Nephron progenitor cell (in vitro differentiated cells): Measurements from ENCODE around the gene CCDC85C.
"Not testable (repeated sequence)": the region's sequence is repeated elsewhere in the genome, so short reads cannot be mapped to it uniquely, and the experiment has no call there.

Source experiments
- DNase-seq: peaks from one replicate; pipeline ENCODE4 v3.0.0; 2021
- H3K27ac Mint-ChIP-seq: 2 replicates; pipeline ENCODE4 v1.8.0; 2021; ENCODE audit warnings: mild to moderate bottlenecking, moderate library complexity, mixed read lengths
- H3K27me3 Mint-ChIP-seq: 2 replicates; pipeline ENCODE4 v1.8.0; 2021; ENCODE audit warnings: mild to moderate bottlenecking, low read depth, mixed read lengths; ENCODE audit not compliant: poor library complexity
- H3K36me3 Mint-ChIP-seq: 2 replicates; pipeline ENCODE4 v1.8.0; 2021; ENCODE audit warnings: low read depth, mixed read lengths
- H3K4me1 Mint-ChIP-seq: 2 replicates; pipeline ENCODE4 v1.8.0; 2021; ENCODE audit warnings: mixed read lengths
- H3K4me3 Mint-ChIP-seq: 2 replicates; pipeline ENCODE4 v1.8.0; 2021; ENCODE audit warnings: mild to moderate bottlenecking, moderate library complexity, mixed read lengths
- H3K9me3 Mint-ChIP-seq: 2 replicates; pipeline ENCODE4 v1.8.0; 2021; ENCODE audit warnings: mild to moderate bottlenecking, moderate library complexity, mixed read lengths
- TF ChIP-seq, protein P1 (sequence below): fragments of 200-600 bp; sonication (generic); IDR thresholded peaks from 2 replicates; pipeline ENCODE4 v1.5.0; 2021; ENCODE audit warnings: antibody characterized with exemption

The CCDC85C gene

DNA sequence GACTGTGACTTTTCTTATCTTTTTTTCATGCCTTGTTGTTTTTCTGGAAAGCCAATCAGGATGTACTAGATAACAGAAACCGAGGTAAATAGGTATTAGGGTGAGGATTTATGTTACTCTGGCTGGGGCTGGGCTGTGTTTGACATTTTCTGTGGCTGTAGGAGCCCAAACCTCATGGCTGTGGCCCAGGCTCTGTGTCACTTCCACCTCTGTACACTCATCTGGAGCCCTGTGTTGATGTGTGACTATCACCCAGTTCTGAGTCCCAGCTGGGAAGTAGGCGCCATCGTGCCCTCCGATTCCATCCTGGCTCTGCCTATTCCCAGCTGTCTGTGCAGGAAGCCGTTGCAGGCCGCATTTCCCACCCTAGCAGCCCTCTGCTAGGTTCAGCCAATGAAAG, 39.3 kb upstream of the CCDC85C start:
- Mint-ChIP-seq H3K27me3 (peaks cover 34% of the 10 kb centered on the region), H3K27ac (no peak overlapping the region), H3K36me3 (no peaks in the 10 kb centered on the region), H3K4me1 (peaks cover 20% of the 10 kb centered on the region), H3K4me3 (no peak overlapping the region), H3K9me3 (no peaks in the 10 kb centered on the region)
- TF ChIP-seq, protein P1, sequence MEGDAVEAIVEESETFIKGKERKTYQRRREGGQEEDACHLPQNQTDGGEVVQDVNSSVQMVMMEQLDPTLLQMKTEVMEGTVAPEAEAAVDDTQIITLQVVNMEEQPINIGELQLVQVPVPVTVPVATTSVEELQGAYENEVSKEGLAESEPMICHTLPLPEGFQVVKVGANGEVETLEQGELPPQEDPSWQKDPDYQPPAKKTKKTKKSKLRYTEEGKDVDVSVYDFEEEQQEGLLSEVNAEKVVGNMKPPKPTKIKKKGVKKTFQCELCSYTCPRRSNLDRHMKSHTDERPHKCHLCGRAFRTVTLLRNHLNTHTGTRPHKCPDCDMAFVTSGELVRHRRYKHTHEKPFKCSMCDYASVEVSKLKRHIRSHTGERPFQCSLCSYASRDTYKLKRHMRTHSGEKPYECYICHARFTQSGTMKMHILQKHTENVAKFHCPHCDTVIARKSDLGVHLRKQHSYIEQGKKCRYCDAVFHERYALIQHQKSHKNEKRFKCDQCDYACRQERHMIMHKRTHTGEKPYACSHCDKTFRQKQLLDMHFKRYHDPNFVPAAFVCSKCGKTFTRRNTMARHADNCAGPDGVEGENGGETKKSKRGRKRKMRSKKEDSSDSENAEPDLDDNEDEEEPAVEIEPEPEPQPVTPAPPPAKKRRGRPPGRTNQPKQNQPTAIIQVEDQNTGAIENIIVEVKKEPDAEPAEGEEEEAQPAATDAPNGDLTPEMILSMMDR = no peak
- no peak for DNase-seq

DNA sequence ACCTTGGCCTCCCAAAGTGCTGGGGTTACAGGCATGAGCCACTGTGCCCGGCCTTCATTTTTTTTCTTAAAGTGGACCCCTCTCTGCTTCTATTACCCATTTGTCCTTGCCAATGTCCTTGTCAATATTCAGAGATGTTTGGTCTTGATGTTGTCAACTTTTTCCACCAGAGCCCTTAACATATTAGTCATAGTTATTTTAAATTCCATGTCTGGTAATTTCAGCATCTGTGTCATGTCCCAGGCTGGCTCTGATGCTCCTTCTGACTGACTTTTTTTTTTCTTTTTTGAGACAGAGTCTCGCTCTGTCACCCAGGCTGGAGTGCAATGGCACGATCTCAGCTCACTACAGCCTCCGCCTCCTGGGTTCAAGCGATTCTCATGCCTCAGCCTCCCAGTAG, 38.8 kb upstream of the CCDC85C start:
- not testable (repeated sequence) for H3K9me3 Mint-ChIP-seq, H3K4me3 Mint-ChIP-seq, H3K36me3 Mint-ChIP-seq, DNase-seq, H3K27ac Mint-ChIP-seq
- peaks cover 17% of the 10 kb centered on the region for H3K4me1 Mint-ChIP-seq
- peaks cover 34% of the 10 kb centered on the region for H3K27me3 Mint-ChIP-seq

DNA sequence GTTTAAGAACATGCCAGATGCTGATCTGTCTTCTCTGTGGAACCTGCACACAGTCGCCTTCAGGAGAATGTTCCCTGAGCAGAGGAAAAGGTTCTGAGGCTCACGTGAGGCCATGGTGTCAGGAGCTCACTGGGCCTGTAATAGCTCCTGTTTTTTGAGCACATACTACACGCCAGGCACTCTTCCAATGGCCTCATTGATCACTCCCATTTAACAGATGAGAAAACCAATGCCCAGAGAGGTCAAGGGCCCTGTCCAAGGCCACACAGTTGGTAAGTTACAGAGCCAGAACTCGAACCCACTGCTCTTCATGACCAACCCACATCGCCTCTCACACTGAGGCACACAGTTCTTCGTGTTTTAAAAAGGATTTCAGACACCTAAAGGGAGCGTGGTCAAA, 33.6 kb upstream of the CCDC85C start:
- no peaks in the 10 kb centered on the region for H3K9me3 Mint-ChIP-seq
- no peak overlapping the region for H3K27ac Mint-ChIP-seq
- TF ChIP-seq, protein P1 = no peak
- peaks cover 20% of the 10 kb centered on the region for H3K27me3 Mint-ChIP-seq
- H3K4me3 Mint-ChIP-seq = no peak overlapping the region
- peaks cover 16% of the 10 kb centered on the region for H3K4me1 Mint-ChIP-seq
- no peak for DNase-seq
- no peaks in the 10 kb centered on the region for H3K36me3 Mint-ChIP-seq

DNA sequence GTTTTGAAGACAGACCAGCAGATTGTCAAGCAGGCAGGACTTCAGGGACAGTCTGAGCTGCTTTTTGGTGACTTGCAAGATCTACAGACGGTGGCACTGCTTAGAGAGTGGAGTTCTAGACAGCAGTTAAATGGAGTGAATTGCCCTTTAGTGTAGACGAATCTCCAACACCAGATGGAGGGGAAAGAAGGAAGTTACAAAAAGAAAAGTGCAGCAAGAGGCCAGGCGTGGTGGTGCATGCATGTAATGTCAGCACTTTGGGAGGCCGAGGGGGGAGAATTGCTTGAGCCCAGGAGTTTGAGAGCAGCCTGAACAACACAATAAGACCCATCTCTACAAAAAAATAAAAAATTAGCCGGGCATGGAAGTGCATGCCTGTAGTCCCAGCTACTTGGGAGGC, 32.5 kb upstream of the CCDC85C start:
- peaks cover 16% of the 10 kb centered on the region for H3K4me1 Mint-ChIP-seq
- peaks cover 18% of the 10 kb centered on the region for H3K27me3 Mint-ChIP-seq
- DNase-seq = no peak
- peak overlapping the region; percentile 22 for H3K27ac Mint-ChIP-seq
- H3K4me3 Mint-ChIP-seq = no peak overlapping the region
- no peaks in the 10 kb centered on the region for H3K36me3 Mint-ChIP-seq
- H3K9me3 Mint-ChIP-seq = no peaks in the 10 kb centered on the region
- TF ChIP-seq, protein P1 = no peak

DNA sequence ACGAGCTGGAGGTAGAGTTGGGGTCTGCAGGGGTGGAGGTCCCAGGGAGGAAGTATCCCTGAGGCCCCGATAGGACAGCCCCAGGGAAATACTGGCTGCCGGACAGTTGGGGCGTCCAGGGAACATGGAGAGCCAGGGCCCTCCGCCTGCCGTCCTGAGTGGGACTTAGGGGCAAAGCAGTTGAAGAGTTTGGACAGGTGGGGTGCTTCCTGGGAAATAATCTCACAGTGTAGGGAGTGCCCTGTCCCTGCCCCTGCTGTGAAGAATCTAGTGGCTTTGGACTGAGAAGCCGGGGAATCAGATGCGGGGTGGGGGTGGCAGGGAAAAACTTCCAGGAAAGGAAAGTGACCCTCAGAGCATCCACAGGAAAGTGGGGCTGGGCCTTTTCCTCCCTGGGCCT, 31.1 kb upstream of the CCDC85C start:
- no peak overlapping the region for H3K4me3 Mint-ChIP-seq
- peaks cover 15% of the 10 kb centered on the region for H3K27me3 Mint-ChIP-seq
- TF ChIP-seq, protein P1 = no peak
- H3K4me1 Mint-ChIP-seq = peaks cover 16% of the 10 kb centered on the region
- H3K27ac Mint-ChIP-seq = no peak overlapping the region
- H3K9me3 Mint-ChIP-seq = no peaks in the 10 kb centered on the region
- DNase-seq = no peak
- H3K36me3 Mint-ChIP-seq = no peaks in the 10 kb centered on the region

DNA sequence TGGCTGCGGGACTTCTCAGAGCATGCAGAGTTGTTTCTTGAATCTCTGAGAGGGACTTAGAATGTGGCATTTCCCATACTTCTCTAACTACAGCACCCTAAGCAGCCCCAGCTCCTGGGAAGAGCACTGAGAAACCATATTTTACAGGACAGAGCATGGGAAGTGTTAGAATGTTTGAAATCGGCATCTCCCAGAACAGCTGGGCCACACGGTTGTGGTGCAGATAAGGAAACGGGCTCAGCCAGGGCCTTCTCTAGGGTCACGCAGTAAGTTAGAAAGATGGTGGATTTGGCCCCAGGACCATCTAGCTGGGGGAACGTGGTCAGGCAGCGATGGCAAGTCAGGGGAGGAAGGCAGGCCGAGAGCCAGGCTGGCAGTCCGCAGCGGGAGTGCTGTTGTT, 30.4 kb upstream of the CCDC85C start:
- TF ChIP-seq, protein P1 = no peak
- no peaks in the 10 kb centered on the region for H3K36me3 Mint-ChIP-seq
- no peak for DNase-seq
- H3K9me3 Mint-ChIP-seq = no peaks in the 10 kb centered on the region
- H3K4me1 Mint-ChIP-seq = peaks cover 16% of the 10 kb centered on the region
- no peak overlapping the region for H3K4me3 Mint-ChIP-seq
- peaks cover 15% of the 10 kb centered on the region for H3K27me3 Mint-ChIP-seq
- no peak overlapping the region for H3K27ac Mint-ChIP-seq

DNA sequence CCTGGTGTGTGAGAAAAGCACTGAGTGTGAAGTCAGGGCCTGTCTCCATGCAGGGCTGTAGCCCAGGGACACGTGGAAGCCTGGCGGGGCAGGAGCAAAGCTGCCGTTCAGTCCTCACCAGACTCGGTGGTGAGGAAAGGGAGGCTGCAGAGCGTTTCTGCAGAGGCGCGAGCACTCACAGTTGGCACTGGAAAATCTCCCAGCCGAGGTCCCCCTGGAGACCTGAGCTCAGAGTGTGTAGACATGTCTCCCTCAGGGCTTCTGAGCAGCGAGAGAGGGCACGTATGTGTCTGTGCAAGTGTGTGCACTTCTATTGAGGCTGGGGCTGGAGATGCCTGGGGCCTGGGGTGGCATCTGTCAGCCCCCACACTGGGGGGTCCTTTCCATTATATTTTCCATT, 29.9 kb upstream of the CCDC85C start:
- Mint-ChIP-seq H3K27me3 (peaks cover 17% of the 10 kb centered on the region), H3K4me1 (peaks cover 18% of the 10 kb centered on the region), H3K9me3 (no peaks in the 10 kb centered on the region), H3K36me3 (no peaks in the 10 kb centered on the region), H3K27ac (no peak overlapping the region), H3K4me3 (no peak overlapping the region)
- no peak for DNase-seq
- TF ChIP-seq, protein P1 = no peak
